ENCODE measurements around the gene NTF3.

DNA sequence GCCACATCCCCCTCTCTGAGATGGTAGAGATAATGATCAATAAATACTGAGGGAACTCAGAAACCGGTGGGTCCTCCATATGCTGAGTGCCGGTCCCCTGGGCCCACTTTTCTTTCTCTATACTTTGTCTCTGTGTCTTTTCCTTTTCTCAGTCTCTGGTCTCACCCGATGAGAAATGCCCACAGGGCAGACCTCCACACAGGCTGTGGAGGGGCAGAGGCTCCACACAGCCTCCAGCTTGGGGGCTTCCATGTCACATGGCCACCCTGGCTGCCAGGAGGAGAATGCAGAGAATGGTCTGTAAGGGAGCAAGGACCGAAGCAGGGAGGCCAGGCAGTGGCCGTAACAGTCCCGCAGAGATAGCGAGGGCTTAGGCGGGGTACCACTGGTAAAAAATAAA, 105.9 kb downstream of the NTF3 start:
- TF ChIP-seq, protein P1, sequence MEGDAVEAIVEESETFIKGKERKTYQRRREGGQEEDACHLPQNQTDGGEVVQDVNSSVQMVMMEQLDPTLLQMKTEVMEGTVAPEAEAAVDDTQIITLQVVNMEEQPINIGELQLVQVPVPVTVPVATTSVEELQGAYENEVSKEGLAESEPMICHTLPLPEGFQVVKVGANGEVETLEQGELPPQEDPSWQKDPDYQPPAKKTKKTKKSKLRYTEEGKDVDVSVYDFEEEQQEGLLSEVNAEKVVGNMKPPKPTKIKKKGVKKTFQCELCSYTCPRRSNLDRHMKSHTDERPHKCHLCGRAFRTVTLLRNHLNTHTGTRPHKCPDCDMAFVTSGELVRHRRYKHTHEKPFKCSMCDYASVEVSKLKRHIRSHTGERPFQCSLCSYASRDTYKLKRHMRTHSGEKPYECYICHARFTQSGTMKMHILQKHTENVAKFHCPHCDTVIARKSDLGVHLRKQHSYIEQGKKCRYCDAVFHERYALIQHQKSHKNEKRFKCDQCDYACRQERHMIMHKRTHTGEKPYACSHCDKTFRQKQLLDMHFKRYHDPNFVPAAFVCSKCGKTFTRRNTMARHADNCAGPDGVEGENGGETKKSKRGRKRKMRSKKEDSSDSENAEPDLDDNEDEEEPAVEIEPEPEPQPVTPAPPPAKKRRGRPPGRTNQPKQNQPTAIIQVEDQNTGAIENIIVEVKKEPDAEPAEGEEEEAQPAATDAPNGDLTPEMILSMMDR (IDR thresholded peaks at IDR 0.05): no peak
- TF ChIP-seq POLR2A (IDR thresholded peaks at IDR 0.05): no peak

Data from lower leg skin (tissue), 3 donors.